ENCODE results near the gene RFTN1. TPM values are rescaled to one million over a fixed set of nuclear protein-coding genes. Genes with fewer than 3 reads are reported as not detected.

The RFTN1 gene
- total and polyA plus RNA-seq, 10 of the 15 experiments (the other 5 are each of a cell fraction or from before 2014, with no cell fraction given): 20.6 to 213 (median 147) TPM

GRCh38 chr3:16378920-16379319 lies 134.6 kb downstream of the RFTN1 start (continued):
- TF ChIP-seq GATAD2B (conservative IDR thresholded peaks at IDR 0.05; ENCODE audit: low read depth) (no peak), E2F4 (IDR thresholded peaks at IDR 0.05; ENCODE audit: low read depth, low read length) (no peak), SKIL (IDR thresholded peaks at IDR 0.05; ENCODE audit: low read depth, poor library complexity, severe bottlenecking) (peak; percentile 23), ASH2L (IDR thresholded peaks at IDR 0.05; ENCODE audit: borderline replicate concordance, low read depth) (no peak), ESRRA (IDR thresholded peaks at IDR 0.05; ENCODE audit: low read length) (no peak), HSF1 (IDR thresholded peaks at IDR 0.05; ENCODE audit: low read depth, low read length) (no peak), MYB (IDR thresholded peaks at IDR 0.05; ENCODE audit: borderline replicate concordance, low read depth, low read length) (no peak)
